GM23248 (cell line): ENCODE measurements around the gene BBOX1. TPM values are rescaled to one million over a fixed set of nuclear protein-coding genes. Genes with fewer than 3 reads are reported as not detected.
"Not testable (repeated sequence)": the region's sequence is repeated elsewhere in the genome, so short reads cannot be mapped to it uniquely, and the experiment has no call there.

Source experiments
- DNase-seq: peaks from one replicate; pipeline ENCODE4 v3.0.0-alpha.2; 2015
- H2AFZ ChIP-seq: fragments of 200-600 bp; sonication (generic); 2 replicates; pipeline ENCODE4 v1.6.1; 2016; ENCODE audit warnings: antibody characterized with exemption
- H3F3A ChIP-seq: fragments of 200-600 bp; sonication (generic); 2 replicates; pipeline ENCODE4 v1.6.1; 2016; ENCODE audit warnings: mild to moderate bottlenecking, antibody characterized with exemption, mixed run types; ENCODE audit not compliant: insufficient read depth
- H3K27ac ChIP-seq: fragments of 200-600 bp; sonication (generic); 2 replicates; pipeline ENCODE4 v1.5.1; 2016; ENCODE audit warnings: mild to moderate bottlenecking
- H3K27me3 ChIP-seq: fragments of 200-600 bp; sonication (generic); replicated peaks from 2 replicates; pipeline ENCODE4 v1.6.1; 2016; ENCODE audit warnings: mild to moderate bottlenecking; ENCODE audit not compliant: insufficient read depth
- H3K36me3 ChIP-seq: fragments of 200-600 bp; sonication (generic); 2 replicates; pipeline ENCODE4 v1.6.1; 2016; ENCODE audit warnings: low read depth, mild to moderate bottlenecking
- H3K4me1 ChIP-seq: fragments of 200-600 bp; sonication (generic); 2 replicates; pipeline ENCODE4 v1.6.1; 2016; ENCODE audit warnings: mild to moderate bottlenecking; ENCODE audit not compliant: insufficient read depth
- H3K4me2 ChIP-seq: fragments of 200-600 bp; sonication (generic); one replicate; pipeline ENCODE4 v1.6.1; 2016; ENCODE audit warnings: mild to moderate bottlenecking; ENCODE audit not compliant: unreplicated experiment
- H3K4me3 ChIP-seq: fragments of 200-600 bp; sonication (generic); 2 replicates; pipeline ENCODE4 v1.5.1; 2016; ENCODE audit warnings: mild to moderate bottlenecking
- H3K79me2 ChIP-seq: fragments of 200-600 bp; sonication (generic); 2 replicates; pipeline ENCODE4 v1.6.1; 2016; ENCODE audit warnings: mild to moderate bottlenecking; ENCODE audit not compliant: insufficient read depth
- H3K9ac ChIP-seq: fragments of 200-600 bp; sonication (generic); 2 replicates; pipeline ENCODE4 v1.6.1; 2016; ENCODE audit warnings: mild to moderate bottlenecking
- H3K9me2 ChIP-seq: fragments of 200-600 bp; sonication (generic); 2 replicates; pipeline ENCODE4 v1.6.1; 2016; ENCODE audit warnings: mixed run types, mild to moderate bottlenecking, moderate library complexity; ENCODE audit not compliant: insufficient read depth
- H3K9me3 ChIP-seq: fragments of 200-600 bp; sonication (generic); one replicate; pipeline ENCODE4 v1.6.1; 2017; ENCODE audit warnings: low read depth
- H4K20me1 ChIP-seq: fragments of 200-600 bp; sonication (generic); 2 replicates; pipeline ENCODE4 v1.6.0; 2016; ENCODE audit not compliant: insufficient read depth
- EZH2 ChIP-seq: fragments of 200-600 bp; sonication (generic); IDR thresholded peaks from 2 replicates; pipeline ENCODE4 v1.6.1; 2018; ENCODE audit warnings: antibody characterized with exemption, mild to moderate bottlenecking; ENCODE audit not compliant: insufficient read depth, poor library complexity, severe bottlenecking
- EZH2phosphoT487 ChIP-seq: fragments of 200-600 bp; sonication (generic); IDR thresholded peaks from 2 replicates; pipeline ENCODE4 v1.6.1; 2018; ENCODE audit warnings: antibody characterized with exemption, moderate library complexity, mild to moderate bottlenecking, low read depth; ENCODE audit not compliant: insufficient read depth
- WGBS, 2 experiments: methylation state at CpG; one replicate each; pipeline ENCODE4 v1.1.6; 2015 to 2017; ENCODE audit warnings: low lambda C conversion rate in 2 of 2, low coverage in 1 of 2; ENCODE audit errors: missing lambda C conversion rate in 2 of 2; 5-methylcytosine and 5-hydroxymethylcytosine counted together
- in situ Hi-C: fragments of 300-500 bp; cut with MboI; formaldehyde crosslinking; loops from 2 replicates; pipeline ENCODE4 v1.15.0; 2020
- polyA plus RNA-seq: library from polyadenylated mRNA; unstranded; fragments of >200 nt; fragmentation: Nextera tagmentation; extraction: Ambion mirVana; gene quantifications from 2 replicates; pipeline ENCODE4 v1.2.1, GENCODE V29; 2016
- total RNA-seq: library from RNA; depleted of rRNA; stranded (reverse); fragments of >200 nt; shearing (Covaris generic); gene quantifications from 2 replicates; pipeline ENCODE4 v1.2.3, GENCODE V29; 2014; rRNA removed

Gene BBOX1
- total and polyA plus RNA-seq, 2 experiments from 2014 or later: 0.23 TPM; not detected in 1

DNA sequence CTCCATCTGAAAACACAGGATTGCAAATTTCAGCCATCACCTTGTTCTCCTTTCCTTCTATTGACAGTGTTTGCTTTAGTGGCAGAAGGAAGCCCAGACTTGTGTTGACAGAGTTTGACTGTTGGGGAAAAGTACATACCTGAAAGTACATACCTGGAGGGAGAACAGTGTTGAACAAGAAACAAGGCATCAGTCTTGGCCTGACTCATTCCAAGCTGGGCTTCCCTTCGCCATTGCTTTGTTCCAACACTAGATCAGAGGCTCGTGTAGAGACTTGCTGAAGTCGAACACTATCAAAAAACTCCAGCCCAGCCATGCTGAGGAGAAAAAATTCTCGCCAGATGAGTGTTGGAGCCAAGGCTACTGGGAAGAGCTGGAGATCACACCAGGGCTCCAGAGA, 133.4 kb downstream of the BBOX1 start:
- H4K20me1 ChIP-seq: no peaks in the 10 kb centered on the region
- no peaks in the 10 kb centered on the region for H3K36me3 ChIP-seq
- WGBS, 2 experiments: 84 to 96% methylated on average over 4 of the region's 4 CpGs
- peaks cover 8% of the 10 kb centered on the region for H3F3A ChIP-seq
- in situ Hi-C loops: no loop called here
- TF ChIP-seq EZH2: no peak
- no peaks in the 10 kb centered on the region for H3K9me3 ChIP-seq
- H3K79me2 ChIP-seq: no peaks in the 10 kb centered on the region
- H2AFZ ChIP-seq: no peak overlapping the region
- H3K27ac ChIP-seq: no peak overlapping the region
- H3K4me3 ChIP-seq: no peak overlapping the region
- H3K27me3 ChIP-seq: no peaks in the 10 kb centered on the region
- H3K9ac ChIP-seq: no peak overlapping the region
- no peaks in the 10 kb centered on the region for H3K9me2 ChIP-seq
- no peak for DNase-seq
- H3K4me1 ChIP-seq: peaks cover 14% of the 10 kb centered on the region
- H3K4me2 ChIP-seq: no peak overlapping the region

DNA sequence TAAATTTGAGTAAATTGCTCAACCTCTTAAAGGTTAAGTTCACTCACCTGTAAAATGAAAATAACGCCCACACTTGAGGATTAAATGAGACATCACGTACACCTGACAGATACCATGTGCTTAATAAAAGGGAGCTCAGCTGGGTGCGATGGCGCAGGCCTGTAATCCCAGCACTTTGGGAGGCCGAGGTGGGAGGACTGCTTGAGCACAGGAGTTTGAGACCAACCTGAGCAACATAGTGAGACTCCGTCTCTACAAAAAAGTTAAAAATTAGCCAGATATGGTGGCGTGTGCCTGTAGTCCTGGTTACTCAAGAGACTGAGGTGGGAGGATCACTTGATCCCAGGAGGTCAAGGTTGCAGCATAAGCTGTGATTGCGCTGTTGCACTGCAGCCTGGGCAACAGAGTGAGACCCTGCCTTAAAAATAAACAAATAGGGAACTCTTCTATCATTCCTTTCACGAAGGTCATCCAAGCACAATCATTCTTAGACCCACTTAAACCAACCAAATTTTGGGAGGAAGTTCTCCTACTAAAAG, 134.1 kb downstream of the BBOX1 start:
- no peak overlapping the region for H3K4me2 ChIP-seq
- no peak overlapping the region for H3K27ac ChIP-seq
- H3K36me3 ChIP-seq: no peaks in the 10 kb centered on the region
- no peak for DNase-seq
- TF ChIP-seq EZH2: no peak
- no peak for TF ChIP-seq EZH2phosphoT487
- H3K79me2 ChIP-seq: no peaks in the 10 kb centered on the region
- WGBS, 2 experiments: 88 to 92% methylated on average over 9 of the region's 9 CpGs
- no peak overlapping the region for H2AFZ ChIP-seq
- peaks cover 21% of the 10 kb centered on the region for H3K4me1 ChIP-seq
- no peaks in the 10 kb centered on the region for H4K20me1 ChIP-seq
- H3F3A ChIP-seq: peaks cover 8% of the 10 kb centered on the region
- in situ Hi-C loops: no loop called here
- H3K9me2 ChIP-seq: no peaks in the 10 kb centered on the region
- no peak overlapping the region for H3K4me3 ChIP-seq
- H3K9ac ChIP-seq: no peak overlapping the region
- no peaks in the 10 kb centered on the region for H3K9me3 ChIP-seq
- no peaks in the 10 kb centered on the region for H3K27me3 ChIP-seq

DNA sequence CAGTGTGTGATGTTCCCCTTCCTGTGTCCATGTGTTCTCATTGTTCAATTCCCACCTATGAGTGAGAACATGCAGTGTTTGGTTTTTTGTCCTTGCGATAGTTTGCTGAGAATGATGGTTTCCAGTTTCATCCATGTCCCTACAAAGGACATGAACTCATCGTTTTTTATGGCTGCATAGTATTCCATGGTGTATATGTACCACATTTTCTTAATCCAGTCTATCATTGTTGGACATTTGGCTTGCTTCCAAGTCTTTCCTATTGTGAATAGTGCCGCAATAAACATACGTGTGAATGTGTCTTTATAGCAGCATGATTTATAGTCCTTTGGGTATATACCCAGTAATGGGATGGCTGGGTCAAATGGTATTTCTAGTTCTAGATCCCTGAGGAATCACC, 134.9 kb downstream of the BBOX1 start:
- H3K9me3 ChIP-seq, H3K9ac ChIP-seq, H3K27ac ChIP-seq, H4K20me1 ChIP-seq, H3K27me3 ChIP-seq, H3K4me2 ChIP-seq, H3F3A ChIP-seq, H3K36me3 ChIP-seq, H3K79me2 ChIP-seq, in situ Hi-C loops, H3K4me3 ChIP-seq, H2AFZ ChIP-seq, H3K9me2 ChIP-seq, DNase-seq: not testable (repeated sequence)
- H3K4me1 ChIP-seq: peaks cover 21% of the 10 kb centered on the region
- WGBS, 2 experiments: 59 to 77% methylated on average over 3 to 4 of the region's 4 CpGs

Other genes with a start within 250 kb of the BBOX1 start
- gene FIBIN, start 46.7 kb upstream of the BBOX1 start, total RNA-seq: 45.3 and 48.1 TPM in 2 replicates
- 42.2 and 45.8 TPM in 2 replicates for gene FIBIN, start 46.7 kb upstream of the BBOX1 start, polyA plus RNA-seq